KBM-7 (cell line): ENCODE data around the gene MPZL1.

Experiments used
- DNase-seq: peaks from one replicate; pipeline ENCODE4 v3.0.0-alpha.2; 2015
- in situ Hi-C: fragments of 300-500 bp; cut with MboI; formaldehyde crosslinking; loops from 2 replicates; pipeline ENCODE4 v1.14.3; 2020; ENCODE audit warnings: low sequenced_read_pairs, low pct_unique_long_range_greater_than_20kb, mixed read lengths

Gene MPZL1

DNA sequence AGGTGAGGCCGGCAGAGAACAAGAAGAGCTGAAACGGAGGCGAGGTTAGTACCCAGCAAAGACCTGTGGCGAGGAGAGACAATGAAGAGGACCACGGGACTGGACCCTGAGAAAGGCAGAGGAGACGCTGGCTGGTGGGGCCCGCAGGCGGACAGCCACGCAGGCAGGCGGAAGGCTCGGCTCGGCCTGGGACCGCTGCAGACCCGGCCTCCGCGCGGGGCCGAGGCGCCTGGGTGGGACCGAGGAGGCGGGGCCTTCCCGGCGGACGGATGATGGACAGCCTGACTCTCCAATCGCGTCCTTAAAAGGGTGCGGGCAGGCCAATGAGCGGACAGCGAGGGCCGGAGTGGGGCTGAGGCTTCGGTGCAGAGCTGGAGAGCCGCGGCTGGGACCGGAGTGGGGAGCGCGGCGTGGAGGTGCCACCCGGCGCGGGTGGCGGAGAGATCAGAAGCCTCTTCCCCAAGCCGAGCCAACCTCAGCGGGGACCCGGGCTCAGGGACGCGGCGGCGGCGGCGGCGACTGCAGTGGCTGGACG is at the start of gene MPZL1:
MPZL1 (plus strand) TSS at position 366 of the 535 bp plus-strand sequence. CDS start 170 bp downstream, outside the sequence.
- peak; percentile 96 for DNase-seq
- in situ Hi-C loops: no loop called here

DNA sequence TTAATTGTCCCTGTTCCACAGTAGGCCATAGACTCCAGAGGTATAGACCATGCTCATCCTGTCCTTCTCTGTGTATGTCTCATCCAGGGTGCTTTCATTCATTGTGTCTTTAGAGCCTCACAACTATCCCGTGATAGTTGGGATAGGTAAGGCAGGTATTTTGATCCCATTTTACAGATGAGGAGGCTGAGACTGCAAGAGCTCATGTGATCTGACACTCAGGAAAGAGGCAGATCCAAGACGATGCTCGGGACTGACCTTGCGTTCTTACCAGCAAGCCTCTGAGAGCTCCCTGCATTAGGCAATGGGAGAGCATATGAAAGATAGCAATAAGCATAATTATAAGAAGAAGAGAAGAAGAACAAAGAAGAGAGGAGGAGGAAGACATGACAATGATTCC is 49.0 kb upstream of the MPZL1 start:
- in situ Hi-C loops: no loop called here
- no peak for DNase-seq

DNA sequence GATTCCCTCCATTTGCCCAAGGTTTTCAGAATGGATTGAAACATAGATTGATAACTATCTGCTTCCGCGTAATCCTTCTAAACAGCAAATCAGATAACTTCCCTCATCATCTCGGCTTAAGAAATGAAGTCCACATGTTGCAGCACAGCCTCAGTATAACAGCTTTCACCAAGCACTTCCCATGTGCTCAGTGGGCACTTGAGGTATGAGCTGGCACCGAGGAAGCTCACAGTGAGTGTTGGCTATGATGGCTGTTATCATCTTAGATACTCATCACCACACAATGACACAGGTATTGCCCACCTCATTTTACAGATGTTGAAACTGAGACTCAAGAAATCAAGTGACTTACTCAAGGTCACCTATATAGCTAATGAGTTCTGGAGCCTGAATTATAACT is 48.5 kb upstream of the MPZL1 start:
- in situ Hi-C loops: no loop called here

DNA sequence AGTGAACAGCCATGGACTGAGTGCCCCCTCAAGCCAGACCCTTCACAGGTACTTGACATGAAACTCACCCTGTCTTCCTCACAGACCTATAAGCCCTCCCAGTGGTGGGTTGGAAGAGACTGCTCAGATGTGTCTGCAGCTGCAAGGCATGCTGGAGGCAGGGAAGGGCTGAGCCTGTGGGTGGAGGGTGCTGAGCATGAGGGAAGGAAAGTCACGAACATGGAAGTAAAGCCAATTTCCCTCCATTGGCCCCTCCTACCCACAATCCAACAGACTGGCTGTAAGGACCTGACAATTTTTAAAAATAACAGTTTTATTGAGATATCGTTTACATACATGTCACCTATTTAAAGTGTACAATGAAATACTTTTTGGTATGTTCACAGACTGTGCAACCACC is 47.6 kb upstream of the MPZL1 start:
- in situ Hi-C loops: no loop called here
- no peak for DNase-seq

More for the DNA sequence above, 48.5 kb upstream of the MPZL1 start:
- DNase-seq: no peak

DNA sequence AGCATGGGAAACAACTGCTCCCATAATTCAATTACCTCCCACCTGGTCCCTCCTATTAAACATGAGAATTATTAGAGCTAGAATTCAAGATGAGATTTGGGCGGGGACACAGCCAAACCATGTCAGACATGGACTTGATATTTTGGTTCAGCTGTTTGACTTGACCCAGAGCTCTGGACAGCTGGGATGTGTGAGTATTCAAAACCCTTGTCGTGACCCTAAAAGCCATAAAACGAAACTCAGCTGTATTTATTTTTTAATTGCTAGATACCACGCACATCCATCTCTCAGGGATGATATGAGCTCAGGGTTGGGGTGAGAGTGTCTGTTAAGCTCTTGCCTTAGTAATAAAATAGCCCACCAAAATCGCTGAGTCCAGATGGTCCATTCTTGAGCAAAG is 46.3 kb upstream of the MPZL1 start:
- no peak for DNase-seq
- in situ Hi-C loops: no loop called here

DNA sequence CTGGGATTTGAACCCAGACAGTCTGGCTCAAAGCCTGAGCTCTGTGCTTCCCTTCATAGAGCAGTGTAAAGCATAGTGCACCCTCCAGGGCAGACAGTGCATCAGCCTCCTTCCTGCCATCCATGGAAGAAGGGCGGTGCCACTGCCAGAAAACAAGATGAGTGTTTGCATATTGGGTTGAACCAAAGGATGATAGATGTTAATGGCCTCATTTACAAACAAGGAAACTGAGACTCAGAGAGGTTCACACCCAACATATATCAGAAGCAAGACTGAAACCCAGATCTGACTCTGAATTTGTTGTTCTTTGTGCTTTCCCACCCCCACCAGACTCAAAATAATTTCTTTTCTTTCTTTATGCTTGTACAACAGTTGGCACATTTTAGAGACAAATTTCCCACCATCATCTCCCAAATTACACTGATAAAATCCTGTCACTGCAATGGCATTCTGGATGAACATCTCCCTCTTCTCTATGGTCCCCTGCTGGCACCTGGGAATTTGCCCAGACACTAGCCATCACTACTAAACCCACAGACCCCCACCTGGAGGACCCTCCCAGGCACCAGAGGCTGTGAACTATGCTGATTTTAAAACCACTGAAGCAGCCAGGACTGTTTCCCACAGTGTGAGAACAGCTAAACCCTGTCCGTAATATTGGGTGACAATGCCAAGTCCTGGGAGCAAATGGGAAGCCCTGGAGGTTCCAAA is 45.4 kb upstream of the MPZL1 start:
- in situ Hi-C loops: no loop called here
- DNase-seq: no peak

DNA sequence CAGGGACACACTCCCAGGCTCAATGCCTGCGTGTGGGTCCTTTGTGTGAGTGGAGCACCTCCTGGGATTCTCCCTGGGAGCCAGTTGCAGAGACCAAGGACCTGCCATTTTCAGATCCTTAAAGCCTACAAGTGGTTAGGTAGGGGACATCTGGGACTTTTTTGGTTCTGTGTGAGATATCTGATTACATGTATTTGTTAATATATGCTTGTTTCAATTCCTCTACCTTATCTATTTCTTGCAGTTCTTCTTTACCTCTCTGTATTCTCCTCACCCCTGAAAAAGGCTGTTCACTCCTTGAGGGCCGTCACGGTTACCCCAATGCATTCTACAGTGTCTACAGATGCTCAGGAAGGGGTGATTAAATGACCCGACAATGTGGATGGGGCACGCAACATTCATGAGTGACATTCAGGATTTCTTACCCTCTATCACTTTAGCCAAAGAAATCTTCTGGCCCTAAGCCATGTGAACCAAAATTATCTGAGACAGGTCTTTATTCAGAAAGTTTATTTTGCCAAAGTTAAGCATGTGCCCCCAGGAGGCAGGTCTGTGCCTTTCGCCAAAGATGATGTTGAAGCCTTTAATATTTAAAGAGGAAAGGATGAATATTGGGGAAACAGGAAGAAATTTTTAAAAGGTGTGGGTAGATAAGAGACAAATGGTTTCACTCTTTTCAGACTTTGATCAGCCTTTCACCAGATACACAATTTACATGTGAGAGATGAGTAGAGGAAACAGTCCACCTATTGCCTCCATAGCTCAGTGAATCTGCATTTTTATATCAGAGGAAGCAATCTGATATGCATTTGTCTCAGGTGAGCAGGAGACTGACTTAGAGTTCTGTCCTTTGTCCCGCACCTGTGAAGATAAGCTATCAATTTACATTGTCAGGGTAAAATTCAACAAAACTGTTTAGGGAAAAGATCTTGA is 44.6 kb upstream of the MPZL1 start:
- DNase-seq: no peak
- in situ Hi-C loops: no loop called here

DNA sequence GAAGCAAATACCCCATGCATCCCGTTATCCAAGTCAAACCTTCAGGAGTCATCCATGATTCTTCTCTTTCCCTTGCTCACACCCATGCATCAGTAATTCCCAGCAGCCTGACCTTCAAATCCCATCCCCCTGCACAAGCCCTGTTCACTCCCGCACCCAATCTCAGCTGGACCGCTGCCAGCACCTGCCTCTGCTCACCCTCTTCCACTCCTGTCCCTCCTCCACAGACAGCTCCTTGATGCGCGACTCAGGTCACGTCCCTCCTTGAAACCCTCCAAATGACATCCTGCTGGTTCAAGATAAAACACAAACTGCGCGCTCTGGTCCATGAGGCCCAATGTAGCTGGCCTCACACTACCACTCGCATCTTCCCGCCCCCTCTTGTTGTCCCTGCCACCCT is 43.4 kb upstream of the MPZL1 start:
- no peak for DNase-seq
- in situ Hi-C loops: no loop called here

DNA sequence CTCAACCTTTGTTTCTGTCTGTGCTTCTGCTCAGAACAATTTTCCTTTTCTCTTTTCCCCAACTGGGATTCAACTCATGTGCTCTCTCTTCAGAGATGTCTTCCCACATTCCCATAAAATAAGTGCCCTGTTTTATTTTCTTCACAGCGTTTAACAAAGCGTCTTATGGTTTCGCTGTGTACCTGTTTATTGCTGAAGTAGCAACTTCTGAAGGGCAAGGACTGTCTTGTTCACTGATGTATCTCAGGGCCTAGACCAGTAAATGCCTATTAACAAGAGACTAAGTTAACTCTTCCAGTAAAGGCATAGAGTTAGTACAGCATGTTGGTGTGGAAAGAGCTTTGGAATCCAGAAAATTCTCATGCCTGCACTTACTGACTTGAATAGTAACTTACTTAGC is 42.9 kb upstream of the MPZL1 start:
- no peak for DNase-seq
- in situ Hi-C loops: no loop called here

DNA sequence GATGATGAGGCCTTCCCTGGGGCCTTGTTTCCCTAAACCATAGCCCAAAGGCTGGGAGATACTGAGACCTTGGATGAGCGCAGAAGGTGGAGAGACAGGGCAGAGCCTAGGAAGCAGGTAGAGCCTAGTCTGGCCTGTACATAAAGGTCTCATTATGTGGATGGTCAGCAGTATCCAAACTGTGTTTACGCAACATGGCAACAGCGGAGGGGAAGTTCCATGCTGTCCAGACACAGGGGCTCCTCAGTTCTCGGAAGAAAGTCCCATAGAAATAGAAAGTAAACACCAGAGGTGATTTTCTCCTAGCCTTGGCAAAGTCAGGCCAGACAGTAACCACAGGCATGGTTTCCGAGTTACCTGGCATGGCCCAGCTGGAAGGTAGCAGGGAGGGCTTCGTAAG is 42.1 kb upstream of the MPZL1 start:
- DNase-seq: no peak
- in situ Hi-C loops: loop anchor here (10.0 kb wide), 1 partner anchor 75 kb away; no protein-coding TSS in a partner anchor

DNA sequence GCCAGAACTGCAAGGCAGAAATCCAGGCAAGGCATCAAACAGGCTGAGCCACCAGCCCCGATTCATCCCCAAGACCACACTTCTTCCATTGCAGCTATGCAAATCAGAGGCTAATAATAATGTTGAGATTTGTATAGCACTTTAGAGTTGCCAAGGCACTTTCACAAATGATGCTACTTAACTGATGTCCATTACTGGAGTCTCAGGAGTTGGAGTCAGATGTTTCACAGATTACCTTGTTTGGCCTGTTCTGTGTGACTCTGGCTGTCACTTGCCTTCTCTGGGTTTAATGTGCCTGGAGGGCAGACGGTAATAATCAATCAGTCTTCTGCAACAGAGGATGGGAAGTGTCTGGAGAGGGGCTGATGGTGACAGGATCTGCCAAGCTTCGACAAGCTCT is 40.8 kb upstream of the MPZL1 start:
- DNase-seq: no peak
- in situ Hi-C loops: loop anchor here (10.0 kb wide), 1 partner anchor 76 kb away; no protein-coding TSS in a partner anchor

DNA sequence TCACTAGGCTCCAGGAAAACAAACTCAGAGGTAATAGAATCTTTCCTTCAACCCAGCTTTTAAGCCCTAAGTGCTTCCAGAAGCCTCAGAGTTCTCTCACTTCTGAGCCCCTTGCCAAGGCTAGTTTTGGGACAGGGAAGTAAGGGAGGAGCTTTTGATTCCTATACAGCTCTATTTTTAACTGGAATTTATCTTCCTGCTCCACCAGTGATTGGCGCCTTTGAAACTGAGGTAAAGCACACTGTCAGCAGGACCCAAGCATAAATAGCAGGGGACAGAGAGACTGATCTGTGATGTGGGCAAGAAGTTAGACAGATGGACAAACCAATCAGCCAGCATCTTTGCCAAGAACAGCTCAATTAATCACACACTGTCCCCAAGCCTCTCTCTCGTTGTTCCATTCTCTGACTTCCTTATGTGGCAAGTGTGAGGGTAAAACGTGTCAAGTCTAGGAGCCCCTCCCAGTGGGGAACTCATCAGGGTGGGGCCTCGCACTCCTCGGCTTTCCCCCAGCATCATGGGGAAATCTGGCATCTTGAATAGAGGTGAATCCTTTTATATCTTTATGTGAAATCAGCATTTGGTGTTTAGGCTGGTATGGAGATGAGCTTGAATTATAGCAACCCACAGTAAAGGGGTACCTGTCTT is 40.2 kb upstream of the MPZL1 start:
- DNase-seq: no peak
- in situ Hi-C loops: loop anchor here (10.0 kb wide), 1 partner anchor 77 kb away; no protein-coding TSS in a partner anchor

DNA sequence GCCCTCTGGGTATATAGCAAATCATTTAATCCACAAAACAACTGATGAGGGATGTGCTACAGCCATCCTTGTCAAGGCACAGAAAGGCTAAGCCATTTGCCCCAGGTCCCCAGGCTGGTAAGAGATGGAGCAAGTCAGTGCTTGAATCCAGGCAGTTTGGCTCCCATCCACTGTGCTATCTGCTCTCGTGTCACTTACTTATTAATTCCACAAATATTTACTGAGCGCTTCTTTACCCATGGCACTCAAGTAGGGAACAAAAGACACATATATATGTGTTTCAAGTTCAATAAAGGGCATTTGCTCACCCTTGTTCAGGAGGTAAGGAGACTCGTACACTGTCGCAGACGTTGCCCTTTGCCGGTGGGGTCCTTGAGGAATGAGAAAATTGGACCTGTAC is 38.6 kb upstream of the MPZL1 start:
- in situ Hi-C loops: loop anchor here (10.0 kb wide), 1 partner anchor 78 kb away; no protein-coding TSS in a partner anchor
- DNase-seq: no peak

DNA sequence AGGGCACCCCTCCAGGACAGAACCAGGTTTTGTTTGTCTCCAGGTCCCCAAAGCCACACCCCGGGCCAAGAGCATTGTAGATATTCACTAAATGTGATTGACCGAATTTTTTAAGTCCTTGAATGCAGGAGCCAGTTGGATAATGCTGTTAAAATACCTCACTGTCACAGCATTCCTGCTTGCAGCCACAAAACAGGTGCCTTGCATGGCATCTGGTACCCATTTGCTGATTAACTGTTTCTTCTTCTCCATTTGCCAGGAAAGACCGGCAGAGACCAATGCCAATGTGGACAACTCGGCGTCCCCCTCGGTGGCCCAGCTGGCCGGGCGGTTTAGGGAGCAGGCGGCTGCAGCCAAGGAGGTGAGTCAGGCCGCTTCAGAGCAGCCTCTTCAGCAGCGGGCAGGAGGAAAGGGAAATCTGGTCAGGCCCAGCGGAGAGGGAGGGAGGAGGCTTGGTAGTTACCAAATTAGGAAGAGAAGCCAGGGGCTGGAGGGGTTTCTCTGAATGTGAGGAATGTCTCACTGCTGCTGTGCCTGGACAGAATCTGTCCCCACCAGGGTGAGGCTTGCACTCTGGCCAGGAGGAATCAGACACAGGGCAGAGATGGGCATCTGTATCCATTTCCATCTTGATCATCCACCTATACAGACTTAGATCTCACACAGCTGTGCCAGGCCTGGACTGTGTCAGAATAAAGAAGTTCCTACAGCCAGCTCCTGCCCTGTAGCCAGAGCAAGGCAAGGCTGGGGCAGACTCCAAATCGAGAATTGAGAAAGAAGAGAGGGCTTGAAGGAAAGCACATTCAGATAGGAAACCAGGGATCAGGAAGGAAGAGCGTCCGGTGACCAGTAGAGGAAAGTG is 37.9 kb upstream of the MPZL1 start:
- DNase-seq: no peak
- in situ Hi-C loops: loop anchor here (10.0 kb wide), 1 partner anchor 79 kb away; no protein-coding TSS in a partner anchor

DNA sequence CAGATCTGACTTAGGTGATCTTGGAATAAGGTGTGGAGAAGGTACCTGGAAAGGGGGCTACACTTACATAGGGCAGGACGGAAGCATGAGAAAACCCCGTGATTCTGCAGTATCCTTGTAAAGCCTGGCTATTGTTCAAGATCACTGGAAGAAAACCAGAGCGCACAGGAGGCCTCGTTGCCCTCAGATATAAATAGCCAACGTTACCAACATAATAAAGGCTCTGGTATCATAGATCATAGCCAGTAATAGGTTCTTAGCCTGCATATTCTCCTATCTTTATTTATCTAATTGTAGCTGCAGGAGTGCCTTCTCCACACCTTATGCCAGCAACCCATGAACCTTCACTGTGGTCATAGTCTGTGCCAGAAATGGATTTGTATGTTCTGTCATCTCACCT is 35.9 kb upstream of the MPZL1 start:
- DNase-seq: no peak
- in situ Hi-C loops: loop anchor here (10.0 kb wide), 1 partner anchor 81 kb away; no protein-coding TSS in a partner anchor

DNA sequence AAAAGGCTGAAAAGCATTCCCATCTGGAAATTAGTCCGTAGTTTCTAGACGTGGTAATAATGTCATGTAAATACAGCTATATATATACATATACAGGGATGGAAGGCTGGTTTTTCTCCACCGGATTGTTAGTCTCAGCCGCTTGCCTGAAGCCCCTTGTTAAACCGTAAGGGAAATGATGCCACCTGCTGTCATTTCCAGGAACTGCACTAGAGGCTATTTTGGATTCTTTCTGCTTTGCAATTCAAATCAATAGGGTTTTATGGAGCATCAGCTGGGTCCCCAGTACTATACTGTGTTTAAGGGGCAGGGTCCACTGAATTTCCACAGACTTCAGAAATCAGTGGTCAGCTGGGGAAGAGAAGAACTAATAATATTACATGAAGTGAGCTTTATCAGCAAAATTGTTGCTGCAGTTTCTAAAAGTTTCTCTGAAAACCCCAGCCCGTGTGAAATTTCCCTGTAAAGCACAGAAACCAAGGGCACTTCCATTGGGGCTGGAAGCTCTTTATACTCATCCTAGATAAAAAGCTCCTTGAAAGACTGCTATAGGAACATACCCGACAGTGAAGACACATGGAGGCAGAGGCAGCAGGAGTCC is 33.8 kb upstream of the MPZL1 start:
- in situ Hi-C loops: loop anchor here (10.0 kb wide), 1 partner anchor 83 kb away; no protein-coding TSS in a partner anchor
- DNase-seq: peak; percentile 88

DNA sequence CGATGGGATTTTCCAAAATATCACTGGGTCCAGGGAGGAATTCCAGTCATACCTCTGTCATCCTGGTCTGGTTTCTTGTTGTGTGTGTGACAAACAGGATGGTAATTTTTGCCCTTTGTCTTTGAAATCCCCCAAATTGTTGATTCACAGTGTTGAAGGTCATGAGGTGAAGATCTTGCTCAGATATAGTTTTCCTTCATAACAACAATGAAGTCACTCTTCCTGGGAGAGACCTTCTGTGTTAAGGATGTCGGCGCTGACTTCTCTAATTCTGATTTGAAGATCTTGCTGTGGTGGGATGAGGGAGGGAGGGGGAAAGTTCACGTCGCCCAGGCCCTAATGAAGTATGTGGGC is 32.2 kb upstream of the MPZL1 start:
- DNase-seq: no peak
- in situ Hi-C loops: loop anchor here (10.0 kb wide), 1 partner anchor 85 kb away; no protein-coding TSS in a partner anchor

DNA sequence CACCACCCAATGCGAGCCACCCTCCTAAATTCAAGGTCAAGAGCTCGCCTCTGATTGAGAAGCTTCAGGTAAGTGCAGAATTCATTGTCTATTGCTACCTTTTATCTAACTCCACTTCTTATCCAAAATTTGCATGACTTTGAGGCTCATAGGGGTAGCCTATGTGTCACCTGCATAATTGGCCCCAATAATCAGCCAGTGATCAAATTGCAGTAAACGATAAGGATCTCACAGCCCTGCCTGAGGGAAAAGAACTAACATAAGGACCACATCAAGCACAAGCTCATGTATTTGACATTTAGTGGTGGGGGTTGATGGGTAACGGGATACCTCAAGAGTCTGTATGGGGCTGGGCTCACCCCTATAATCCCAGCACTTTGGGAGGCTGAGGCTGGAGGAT is 31.7 kb upstream of the MPZL1 start:
- DNase-seq: no peak
- in situ Hi-C loops: no loop called here
